ENCODE results near the gene PGK1.
A peak's percentile ranks its signal among the peaks of the same experiment; 100 is the strongest.
"Not testable (repeated sequence)": the region's sequence is repeated elsewhere in the genome, so short reads cannot be mapped to it uniquely, and the experiment has no call there.

PGK1 gene

DNA sequence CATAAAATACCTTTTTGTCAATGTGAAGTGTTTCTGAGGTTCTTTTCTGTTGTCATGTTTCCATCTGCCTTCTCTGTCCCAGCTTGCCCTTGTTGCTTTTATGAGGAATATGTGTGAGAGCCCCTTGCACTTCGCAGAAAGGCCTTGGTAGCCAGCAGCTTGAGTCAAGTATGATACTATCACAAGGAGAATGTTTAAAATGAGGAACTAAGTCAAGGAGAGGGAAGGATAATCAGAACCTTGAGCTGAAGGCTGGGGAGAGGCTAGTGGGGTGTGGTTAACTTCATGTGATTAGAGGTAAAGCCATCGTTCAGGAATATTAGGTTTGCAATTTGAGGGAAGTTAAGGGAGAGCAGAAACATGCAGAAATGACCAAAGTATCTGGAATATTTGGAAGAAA is 12.7 kb downstream of the PGK1 start:
- no peak for DNase-seq

DNA sequence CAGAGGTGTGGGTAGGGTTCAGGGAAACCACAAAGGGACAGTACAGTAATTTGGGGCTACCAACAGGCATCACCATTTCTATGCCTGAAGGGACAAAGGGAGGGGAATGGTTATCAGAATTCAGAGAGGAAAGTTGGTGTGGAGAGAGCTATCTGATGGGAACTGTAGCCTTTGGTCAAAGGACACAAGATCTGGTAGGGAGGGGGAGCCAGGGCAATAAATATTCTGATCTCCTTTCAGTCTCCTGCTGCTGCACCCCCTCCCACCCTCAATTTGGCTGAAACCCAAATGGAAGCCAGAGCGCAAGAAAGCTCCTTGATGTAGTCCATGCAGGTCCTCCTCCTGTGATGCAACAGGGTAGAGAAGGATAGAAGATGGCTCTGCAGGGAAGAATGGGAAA is 14.6 kb downstream of the PGK1 start:
- no peak for DNase-seq

DNA sequence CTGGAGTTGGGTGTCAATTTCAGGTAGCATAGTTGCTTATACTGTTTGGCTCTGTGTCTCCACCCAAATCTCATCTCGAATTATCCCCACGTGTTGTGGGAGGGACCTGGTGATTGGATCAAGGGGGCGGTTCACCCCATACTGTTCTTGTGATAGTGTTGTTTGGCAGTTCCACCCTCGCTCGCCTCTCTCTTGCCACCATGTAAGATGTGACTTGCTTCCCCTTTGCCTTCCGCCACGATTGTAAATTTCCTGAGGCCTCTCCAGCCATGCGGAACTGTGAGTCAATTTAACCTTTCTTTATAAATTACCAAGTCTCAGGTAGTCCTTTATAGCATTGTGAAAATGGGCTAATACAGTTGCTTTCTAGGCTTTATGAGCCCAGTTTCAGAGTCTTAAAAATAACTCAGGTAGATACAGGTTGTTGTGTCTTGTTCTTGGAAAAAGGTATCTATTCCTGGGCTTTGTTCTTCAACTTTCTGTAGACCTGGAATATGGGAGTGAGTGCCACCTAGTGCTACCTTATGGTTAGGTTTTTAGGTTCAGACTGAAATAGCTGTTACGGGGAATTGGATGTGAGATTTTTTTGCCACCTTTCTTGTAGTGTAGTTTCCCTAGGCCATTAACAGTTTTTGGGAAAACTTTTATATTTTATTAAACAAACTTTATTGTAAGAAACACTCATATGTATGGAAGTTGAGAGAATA is 15.6 kb downstream of the PGK1 start:
- DNase-seq: no peak

DNA sequence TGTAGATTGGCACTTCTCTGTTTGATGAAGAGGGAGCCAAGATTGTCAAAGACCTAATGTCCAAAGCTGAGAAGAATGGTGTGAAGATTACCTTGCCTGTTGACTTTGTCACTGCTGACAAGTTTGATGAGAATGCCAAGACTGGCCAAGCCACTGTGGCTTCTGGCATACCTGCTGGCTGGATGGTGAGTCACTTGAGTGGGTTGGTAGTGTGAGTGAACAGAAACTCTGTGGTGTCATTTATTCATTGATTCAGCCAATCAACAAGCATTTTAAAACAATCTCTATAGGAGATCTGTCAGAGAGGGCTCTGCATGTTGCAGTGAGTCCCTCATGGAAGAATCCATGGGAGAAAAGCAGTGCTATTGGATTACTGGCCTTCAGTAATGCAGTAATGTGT is 19.1 kb downstream of the PGK1 start:
- DNase-seq: peak; percentile 42

DNA sequence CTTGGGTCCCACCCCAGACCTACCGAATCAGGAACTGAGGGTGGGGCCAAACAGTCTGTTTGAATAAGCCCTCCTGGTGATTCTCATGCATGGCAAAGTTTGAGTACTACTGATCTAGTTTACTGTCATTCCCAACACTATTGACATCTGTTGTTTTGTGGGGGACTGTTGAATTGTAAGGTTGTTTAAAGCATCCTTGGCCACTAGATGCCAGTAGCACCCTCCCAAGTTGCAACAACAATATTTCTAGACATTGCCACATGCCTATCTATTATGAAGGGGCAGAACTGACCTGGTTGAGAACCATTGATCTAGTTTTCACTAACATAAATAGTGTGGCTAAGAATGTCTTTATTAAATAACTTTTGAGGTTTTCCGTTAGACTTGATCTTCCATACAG is 20.3 kb downstream of the PGK1 start:
- DNase-seq: no peak

DNA sequence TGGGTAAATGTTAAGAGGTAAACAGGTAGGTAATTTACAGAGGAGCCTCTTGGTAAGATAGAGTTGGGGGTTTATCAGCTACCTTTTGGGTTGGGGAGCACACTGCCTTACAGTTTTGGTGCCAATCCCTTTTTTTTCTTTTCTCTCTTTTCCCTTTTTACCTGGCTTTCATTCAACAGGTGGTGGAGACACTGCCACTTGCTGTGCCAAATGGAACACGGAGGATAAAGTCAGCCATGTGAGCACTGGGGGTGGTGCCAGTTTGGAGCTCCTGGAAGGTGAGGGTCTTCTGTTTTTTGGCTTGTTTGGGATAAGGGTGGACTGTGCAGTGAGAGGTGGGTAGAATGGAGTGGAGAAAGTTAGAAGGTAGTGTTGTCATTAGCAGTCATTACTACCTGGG is 21.1 kb downstream of the PGK1 start:
- DNase-seq: no peak

DNA sequence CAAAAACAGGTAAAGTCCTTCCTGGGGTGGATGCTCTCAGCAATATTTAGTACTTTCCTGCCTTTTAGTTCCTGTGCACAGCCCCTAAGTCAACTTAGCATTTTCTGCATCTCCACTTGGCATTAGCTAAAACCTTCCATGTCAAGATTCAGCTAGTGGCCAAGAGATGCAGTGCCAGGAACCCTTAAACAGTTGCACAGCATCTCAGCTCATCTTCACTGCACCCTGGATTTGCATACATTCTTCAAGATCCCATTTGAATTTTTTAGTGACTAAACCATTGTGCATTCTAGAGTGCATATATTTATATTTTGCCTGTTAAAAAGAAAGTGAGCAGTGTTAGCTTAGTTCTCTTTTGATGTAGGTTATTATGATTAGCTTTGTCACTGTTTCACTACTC is 21.7 kb downstream of the PGK1 start:
- not testable (repeated sequence) for DNase-seq

DNA sequence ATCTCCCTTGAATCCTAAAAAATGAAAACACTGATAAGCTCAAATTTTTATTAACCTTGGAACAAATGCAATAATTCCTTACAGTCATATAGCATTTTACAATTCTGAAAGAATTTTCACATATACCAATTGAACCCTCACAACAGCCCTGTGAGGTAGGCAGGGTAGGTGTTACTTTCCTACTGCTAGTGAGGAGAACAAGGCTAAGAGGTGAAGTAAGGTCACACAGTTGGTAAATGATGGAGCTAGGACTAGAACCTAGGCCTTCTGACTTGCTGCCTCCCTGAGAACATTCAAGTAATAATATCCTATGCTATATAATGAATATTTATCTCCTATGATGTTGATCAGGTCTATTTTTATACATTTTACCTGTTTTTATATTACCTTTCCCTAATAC is 25.7 kb downstream of the PGK1 start:
- DNase-seq: no peak

DNA sequence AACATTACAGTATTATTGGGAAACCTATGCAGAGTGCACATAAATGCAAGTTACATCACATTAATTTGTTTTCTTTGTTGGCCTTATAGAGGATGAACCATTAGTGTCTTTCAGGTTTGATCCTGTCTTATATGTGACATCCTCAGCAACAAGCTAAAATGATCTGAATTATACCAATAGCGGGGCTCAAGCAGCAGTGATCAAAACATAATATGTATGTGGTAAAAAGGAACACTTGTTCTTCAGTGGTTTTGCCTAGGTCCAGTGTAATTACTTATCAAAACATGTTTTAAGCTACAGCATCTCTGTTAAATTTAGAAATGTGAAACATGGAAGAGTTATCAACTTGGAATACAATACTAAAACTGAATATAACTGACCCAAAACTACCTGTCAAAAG is 26.3 kb downstream of the PGK1 start:
- no peak for DNase-seq

DNA sequence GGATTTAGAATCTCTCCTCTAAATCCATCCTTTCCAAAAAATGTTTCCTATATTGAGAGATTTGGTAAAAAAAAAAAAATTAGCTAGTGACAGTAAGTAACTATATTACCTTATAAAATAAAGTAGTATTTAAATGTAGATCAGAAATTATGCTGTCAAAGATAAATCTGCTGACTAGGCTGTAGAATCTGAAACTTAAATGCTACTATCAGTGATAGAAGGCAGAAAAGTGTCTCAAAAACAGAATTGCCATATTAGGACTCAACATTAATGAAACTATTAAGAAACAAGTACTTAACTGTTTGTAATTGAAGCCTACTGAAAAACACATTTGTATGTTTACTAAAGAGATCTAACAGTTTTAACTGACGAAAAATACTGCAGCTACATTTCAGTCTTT is 27.1 kb downstream of the PGK1 start:
- no peak for DNase-seq

DNA sequence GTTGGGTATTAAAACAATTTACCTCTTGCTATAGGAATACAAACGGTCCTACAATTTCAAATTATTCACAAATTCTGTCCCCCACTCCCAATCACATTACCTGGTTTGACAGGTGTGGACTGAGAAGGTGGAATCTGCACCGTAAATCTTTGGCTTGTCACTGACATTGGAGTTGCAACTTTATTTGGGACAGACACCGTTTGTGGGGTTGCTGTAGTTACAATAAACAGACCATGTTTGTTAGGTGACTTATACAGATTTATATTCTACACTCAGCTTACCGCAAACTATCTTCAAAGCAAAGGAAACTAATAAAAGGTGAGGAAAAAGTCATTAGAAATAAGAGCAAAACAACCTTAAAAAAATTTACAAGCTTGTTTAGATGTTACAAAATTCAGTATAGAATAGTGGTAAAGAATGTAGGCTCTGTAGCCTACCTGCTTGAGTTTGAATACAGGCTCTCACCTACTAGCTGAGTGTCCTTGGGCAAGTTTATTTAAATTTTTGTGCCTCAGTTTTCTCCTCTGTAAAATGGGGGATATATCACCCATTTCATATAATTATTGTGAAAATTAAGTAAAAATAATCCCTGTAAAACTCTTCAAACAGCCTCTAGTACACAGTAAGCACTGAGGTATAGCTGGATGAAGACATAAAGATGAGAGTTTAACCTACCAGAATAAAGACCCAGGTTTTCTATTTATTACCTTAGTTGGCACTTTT is 29.4 kb downstream of the PGK1 start:
- no peak for DNase-seq

DNA sequence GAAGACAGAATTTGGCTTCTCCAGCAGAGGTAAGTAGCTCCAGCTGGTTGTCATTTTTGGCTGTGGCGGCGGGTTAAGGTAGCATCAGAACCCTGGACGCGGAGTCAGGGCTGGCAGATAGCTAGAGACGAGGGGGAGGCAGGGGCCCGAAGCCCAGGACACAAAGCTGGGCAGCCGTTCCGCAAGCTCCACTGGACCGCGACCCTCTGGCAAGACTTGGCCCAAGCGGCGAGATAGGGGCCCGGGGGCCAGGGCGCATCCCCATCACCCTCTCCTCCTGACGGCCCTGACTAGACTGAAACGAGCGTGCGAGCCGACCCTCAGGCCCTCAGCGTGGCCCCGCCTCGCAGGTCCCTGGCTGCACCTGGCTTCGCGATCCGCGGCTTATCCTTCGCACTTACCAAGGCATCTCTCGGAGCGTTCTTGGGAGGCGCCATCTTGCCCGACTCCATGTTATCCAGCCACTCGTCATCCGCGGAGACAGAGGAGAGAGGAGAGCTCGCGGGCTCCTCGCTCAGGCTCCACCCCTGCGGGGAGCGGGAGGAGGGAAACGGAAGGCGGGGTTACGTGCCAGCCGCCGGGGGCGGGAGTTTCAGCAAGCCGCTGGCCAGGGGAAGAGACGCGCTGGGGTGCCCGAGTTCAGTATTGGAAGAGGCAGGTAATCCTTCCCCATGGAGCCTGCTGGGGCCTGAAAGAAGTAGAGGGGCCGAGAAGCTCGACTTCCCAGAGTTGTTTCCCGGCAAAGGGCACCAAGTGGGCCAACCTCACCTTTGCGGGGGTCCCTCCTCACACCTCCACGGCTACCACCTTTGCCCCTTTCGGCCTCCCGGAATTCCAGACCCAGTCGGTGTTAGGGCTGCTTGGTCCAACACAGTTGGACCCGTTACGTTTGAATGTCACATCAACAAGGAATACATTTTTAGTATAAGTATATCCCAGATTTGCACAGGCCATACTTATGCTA is 35.4 kb downstream of the PGK1 start, which contains the start of gene TAF9B:
TAF9B (minus strand) TSS at position 491 of the 964 bp plus-strand sequence; CDS start at position 452, 39 bp downstream.
- DNase-seq: peak; percentile 85

DNA sequence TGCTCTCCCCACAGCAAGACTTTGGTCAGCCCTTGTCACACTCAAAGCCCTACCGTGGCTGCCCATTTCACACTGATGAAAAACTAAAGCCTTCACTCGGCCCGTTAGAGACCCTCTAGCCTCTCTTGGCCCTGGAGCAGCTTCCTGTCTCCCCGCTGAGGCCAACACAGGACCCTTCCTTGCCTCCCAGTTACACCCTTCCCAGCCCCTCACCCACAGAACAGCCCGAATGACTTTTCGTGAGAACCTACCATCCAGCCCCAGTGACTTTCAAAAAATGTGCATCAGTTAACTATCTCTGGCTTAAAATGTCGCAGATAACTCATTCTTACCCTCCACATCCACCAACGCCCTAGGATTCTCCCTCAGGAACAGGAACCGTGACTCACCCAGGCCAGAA is 36.2 kb downstream of the PGK1 start:
- DNase-seq: no peak

DNA sequence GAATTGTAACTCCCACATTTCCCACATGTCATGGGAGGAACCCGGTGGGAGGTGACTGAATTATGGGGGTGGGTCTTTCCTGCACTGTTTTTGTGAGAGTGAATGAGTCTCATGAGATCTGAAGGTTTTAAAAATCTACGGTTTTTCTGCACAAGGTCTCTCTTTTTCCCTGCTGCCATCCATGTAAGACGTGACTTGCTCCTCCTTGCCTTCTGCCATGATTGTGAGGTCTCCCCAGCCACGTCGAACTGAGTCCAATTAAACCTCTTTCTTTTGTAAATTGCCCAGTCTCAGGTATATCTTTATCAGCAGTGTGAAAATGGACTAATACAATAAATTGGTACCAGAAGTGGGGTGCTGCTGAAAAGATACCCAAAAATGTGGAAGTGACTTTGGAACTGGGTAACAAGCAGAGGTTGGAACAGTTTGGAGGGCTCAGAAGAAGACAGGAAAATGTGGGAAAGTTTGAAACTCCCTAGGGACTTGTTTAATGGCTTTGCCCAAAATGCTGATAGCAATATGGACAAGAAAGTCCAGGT is 43.0 kb downstream of the PGK1 start:
- DNase-seq: not testable (repeated sequence)

DNA sequence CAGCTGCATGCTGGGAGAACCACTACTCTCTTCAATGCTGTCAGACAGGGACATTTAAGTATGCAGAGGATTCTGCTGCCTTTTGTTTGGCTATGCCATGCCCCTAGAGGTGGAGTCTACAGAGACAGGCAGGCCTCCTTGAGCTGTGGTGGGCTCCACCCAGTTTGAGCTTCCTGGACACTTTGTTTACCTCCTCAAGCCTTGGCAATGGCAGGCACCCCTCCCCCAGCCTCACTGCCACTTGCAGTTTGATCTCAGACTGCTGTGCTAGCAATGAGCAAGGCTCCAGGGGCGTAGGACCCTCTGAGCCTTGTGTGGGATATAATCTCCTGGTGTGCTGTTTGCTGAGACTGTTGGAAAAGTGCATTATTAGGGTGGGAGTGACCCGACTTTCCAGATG is 53.3 kb downstream of the PGK1 start:
- not testable (repeated sequence) for DNase-seq

DNA sequence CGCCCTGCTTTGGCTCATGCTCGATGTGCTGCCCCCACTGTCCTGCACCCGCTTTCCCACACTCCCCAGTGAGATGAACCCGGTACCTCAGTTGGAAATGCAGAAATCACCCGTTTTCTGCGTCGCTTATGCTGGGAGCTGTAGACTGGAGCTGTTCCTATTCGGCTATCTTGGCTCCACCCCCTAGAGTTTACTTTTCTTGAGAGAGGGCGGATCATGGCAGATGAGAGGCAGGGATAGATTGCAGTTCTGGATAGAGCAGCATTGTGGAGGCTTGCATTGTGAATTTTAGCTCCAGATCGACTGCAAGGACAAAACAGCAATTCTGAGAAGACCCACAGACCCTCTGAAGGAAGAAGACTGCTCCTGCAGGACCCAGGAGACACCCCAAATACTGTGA is 53.8 kb downstream of the PGK1 start:
- DNase-seq: not testable (repeated sequence)

DNA sequence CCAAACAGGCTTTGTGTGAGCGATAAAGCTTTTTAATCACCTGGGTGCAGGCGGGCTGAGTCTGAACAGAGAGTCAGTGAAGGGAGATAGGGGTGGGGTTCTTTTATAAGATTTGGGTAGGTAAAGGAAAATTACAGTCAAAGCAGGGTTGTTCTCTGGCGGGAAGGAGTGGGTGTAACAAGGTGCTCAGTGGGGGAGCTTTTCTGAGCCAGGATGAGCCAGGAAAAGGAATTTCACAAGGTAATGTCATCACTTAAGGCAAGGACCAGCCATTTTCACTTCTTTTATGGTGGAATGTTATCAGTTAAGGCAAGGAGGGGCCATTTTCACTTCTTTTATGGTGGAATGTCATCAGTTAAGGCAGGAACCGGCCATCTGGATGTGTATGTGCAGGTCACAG is 56.7 kb downstream of the PGK1 start:
- not testable (repeated sequence) for DNase-seq

DNA sequence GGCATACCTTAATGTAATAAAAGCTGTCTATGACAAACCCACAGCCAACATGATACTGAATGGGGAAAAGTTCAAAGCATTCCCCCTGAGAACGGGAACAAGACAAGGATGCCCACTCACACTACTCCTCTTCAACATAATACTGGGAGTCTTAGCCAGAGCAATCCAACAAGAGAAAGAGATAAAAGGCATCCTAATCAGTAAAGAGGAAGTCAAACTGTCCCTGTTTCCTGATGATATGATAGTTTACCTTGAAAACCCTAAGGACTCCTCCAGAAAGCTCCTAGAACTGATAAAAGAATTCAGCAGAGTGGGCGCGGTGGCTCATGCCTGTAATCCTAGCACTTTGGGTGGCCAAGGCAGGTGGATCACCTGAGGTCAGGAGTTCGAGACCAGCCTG is 59.1 kb downstream of the PGK1 start:
- not testable (repeated sequence) for DNase-seq

DNA sequence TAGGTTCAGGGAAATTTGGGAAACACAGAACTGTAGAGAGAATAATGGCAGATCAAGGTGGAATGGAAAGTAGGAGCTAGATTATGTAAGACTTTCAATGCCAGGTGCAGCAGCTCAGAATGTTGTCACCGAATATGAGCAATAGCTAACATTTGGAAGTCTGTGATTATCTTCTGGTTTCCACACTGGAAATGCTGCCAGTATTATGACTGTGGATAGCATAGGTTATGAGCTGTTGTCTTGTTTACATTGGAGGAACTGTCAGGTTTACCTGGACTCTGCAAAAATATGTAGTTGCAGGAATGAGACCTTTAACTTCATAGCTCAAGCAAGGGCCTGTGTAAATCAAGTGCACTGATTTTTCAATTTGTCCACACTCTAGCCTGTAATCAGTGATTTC is 61.4 kb downstream of the PGK1 start:
- DNase-seq: no peak

DNA sequence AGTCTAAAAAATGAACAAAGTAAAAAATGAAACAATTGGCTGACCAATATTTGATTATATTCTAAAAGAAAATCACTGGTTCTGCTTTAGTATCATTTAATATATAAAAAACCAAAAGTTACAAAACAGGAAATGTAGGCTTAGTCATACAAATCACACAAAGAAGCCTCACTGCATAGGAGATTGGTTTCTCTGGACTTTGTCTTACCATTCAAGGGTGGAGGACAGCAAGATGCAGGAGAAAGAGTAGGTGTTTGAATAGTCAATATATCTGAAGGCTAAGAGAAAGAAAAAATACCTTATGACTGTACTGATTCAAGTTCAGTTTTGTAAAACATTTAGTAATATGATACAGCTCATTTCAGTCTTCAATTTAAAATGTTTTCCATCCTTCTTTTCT is 64.0 kb downstream of the PGK1 start:
- DNase-seq: no peak
